HepG2 (cell line): ENCODE data around the gene COA7.

Source experiments
- ATAD3A ChIP-seq: sonication (generic); formaldehyde crosslinking; IDR thresholded peaks from 2 replicates; pipeline ENCODE4 v1.4.0; 2020; ENCODE audit warnings: missing genetic modification reagents
- BATF2 ChIP-seq: sonication (generic); formaldehyde crosslinking; IDR thresholded peaks from 2 replicates; pipeline ENCODE4 v1.8.0; 2022; ENCODE audit warnings: mild to moderate bottlenecking, missing genetic modification reagents, moderate library complexity
- BRCA1 ChIP-seq: sonication (generic); formaldehyde crosslinking; IDR thresholded peaks from 2 replicates; pipeline ENCODE4 v1.4.0; 2020; ENCODE audit warnings: missing genetic modification reagents
- HHEX ChIP-seq: IDR thresholded peaks from 2 replicates; pipeline ENCODE4 v1.6.1; 2016; ENCODE audit warnings: control low read depth
- POLR2AphosphoS5 ChIP-seq: IDR thresholded peaks from 2 replicates; pipeline ENCODE4 v1.6.1; 2012; ENCODE audit warnings: low read depth, low read length
- SUZ12 ChIP-seq: fragments of 150-350 bp; IDR thresholded peaks from 2 replicates; pipeline ENCODE4 v1.6.1; 2014; ENCODE audit warnings: low read depth, low read length
- THRA ChIP-seq: sonication (generic); formaldehyde crosslinking; IDR thresholded peaks from 2 replicates; pipeline ENCODE4 v1.4.0; 2020; ENCODE audit warnings: missing genetic modification reagents, borderline replicate concordance
- ZBED4 ChIP-seq: sonication (generic); formaldehyde crosslinking; IDR thresholded peaks from 2 replicates; pipeline ENCODE4 v1.4.0; 2020; ENCODE audit warnings: missing genetic modification reagents, borderline replicate concordance
- ZNF24 ChIP-seq: fragments of 450-650 bp; IDR thresholded peaks from 2 replicates; pipeline ENCODE4 v1.6.1; 2017; ENCODE audit warnings: antibody characterized with exemption, mild to moderate bottlenecking
- ZNF549 ChIP-seq: sonication (generic); formaldehyde crosslinking; IDR thresholded peaks from 2 replicates; pipeline ENCODE4 v1.5.0; 2020; ENCODE audit warnings: missing genetic modification reagents
- TF ChIP-seq, protein P1 (sequence below): sonication (generic); formaldehyde crosslinking; IDR thresholded peaks from 2 replicates; pipeline ENCODE4 v1.5.0; 2020; ENCODE audit warnings: mild to moderate bottlenecking, missing genetic modification reagents, moderate library complexity
- TF ChIP-seq, protein P2 (sequence below): sonication (generic); formaldehyde crosslinking; IDR thresholded peaks from 2 replicates; pipeline ENCODE4 v1.8.0; 2022; ENCODE audit warnings: missing genetic modification reagents, mild to moderate bottlenecking, moderate library complexity, borderline replicate concordance

DNA sequence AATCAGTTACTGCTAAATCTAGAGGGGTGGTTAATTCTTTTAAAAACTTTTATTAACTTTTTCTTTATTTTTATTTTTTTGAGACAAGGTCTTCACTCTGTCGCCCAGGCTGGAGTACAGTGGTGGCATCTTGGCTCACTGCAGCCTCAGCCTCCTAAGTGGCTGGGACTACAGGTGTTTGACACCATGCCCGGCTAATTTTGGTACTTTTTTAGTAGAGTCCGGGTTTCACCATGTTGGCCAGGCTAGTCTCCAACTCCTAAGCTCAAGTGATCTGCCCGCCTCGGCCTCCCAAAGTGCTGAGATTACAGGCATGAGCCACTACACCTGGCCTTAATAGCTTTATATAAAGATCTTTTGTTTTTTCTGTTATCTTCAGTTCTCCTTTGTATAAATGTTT, 40.0 kb upstream of the COA7 start:
- TF ChIP-seq ZBED4 (CRISPR knock-in tag) (no peak), BRCA1 (CRISPR knock-in tag) (no peak), ZNF549 (CRISPR knock-in tag) (no peak), POLR2AphosphoS5 (no peak), HHEX (no peak), BATF2 (CRISPR knock-in tag) (no peak), ATAD3A (CRISPR knock-in tag) (no peak), THRA (CRISPR knock-in tag) (no peak), SUZ12 (no peak), ZNF24 (no peak)
- TF ChIP-seq, protein P1, sequence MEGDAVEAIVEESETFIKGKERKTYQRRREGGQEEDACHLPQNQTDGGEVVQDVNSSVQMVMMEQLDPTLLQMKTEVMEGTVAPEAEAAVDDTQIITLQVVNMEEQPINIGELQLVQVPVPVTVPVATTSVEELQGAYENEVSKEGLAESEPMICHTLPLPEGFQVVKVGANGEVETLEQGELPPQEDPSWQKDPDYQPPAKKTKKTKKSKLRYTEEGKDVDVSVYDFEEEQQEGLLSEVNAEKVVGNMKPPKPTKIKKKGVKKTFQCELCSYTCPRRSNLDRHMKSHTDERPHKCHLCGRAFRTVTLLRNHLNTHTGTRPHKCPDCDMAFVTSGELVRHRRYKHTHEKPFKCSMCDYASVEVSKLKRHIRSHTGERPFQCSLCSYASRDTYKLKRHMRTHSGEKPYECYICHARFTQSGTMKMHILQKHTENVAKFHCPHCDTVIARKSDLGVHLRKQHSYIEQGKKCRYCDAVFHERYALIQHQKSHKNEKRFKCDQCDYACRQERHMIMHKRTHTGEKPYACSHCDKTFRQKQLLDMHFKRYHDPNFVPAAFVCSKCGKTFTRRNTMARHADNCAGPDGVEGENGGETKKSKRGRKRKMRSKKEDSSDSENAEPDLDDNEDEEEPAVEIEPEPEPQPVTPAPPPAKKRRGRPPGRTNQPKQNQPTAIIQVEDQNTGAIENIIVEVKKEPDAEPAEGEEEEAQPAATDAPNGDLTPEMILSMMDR (CRISPR knock-in tag), result no peak
- TF ChIP-seq, protein P2, sequence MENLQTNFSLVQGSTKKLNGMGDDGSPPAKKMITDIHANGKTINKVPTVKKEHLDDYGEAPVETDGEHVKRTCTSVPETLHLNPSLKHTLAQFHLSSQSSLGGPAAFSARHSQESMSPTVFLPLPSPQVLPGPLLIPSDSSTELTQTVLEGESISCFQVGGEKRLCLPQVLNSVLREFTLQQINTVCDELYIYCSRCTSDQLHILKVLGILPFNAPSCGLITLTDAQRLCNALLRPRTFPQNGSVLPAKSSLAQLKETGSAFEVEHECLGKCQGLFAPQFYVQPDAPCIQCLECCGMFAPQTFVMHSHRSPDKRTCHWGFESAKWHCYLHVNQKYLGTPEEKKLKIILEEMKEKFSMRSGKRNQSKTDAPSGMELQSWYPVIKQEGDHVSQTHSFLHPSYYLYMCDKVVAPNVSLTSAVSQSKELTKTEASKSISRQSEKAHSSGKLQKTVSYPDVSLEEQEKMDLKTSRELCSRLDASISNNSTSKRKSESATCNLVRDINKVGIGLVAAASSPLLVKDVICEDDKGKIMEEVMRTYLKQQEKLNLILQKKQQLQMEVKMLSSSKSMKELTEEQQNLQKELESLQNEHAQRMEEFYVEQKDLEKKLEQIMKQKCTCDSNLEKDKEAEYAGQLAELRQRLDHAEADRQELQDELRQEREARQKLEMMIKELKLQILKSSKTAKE (CRISPR knock-in tag), result no peak
